GM19455 (cell line): ENCODE results near the gene PIK3R1.

ENCODE experiments used
- ATAC-seq: cut with Tn5 transposase; IDR thresholded peaks from one replicate; pipeline ENCODE4 v1.9.1; 2021; ENCODE audit not compliant: unreplicated experiment

PIK3R1 gene

GRCh38 chr5:68215208-68215897, at the start of gene PIK3R1:
Gene PIK3R1 (plus strand): TSS chr5:68215756. CDS start chr5:68226676, 10,920 bp downstream.
- peak; percentile 81 for ATAC-seq

GRCh38 chr5:68167195-68167651, 48.3 kb upstream of the PIK3R1 start:
- ATAC-seq, result no peak

- no peak for ATAC-seq
These were observed 45.7 kb upstream of the PIK3R1 start for GRCh38 chr5:68169903-68170302.

GRCh38 chr5:68170826-68171558, 44.6 kb upstream of the PIK3R1 start:
- ATAC-seq, result no peak

- ATAC-seq, result no peak
These were observed 43.2 kb upstream of the PIK3R1 start for GRCh38 chr5:68172314-68172713.

- ATAC-seq, result no peak
These were observed 42.5 kb upstream of the PIK3R1 start for GRCh38 chr5:68173007-68173406.

- no peak for ATAC-seq
These were observed 39.3 kb upstream of the PIK3R1 start for GRCh38 chr5:68176253-68176652.

GRCh38 chr5:68176802-68177479, 38.6 kb upstream of the PIK3R1 start:
- no peak for ATAC-seq

GRCh38 chr5:68177676-68178075, 37.9 kb upstream of the PIK3R1 start:
- ATAC-seq, result no peak

GRCh38 chr5:68178579-68178978, 37.0 kb upstream of the PIK3R1 start:
- ATAC-seq, result no peak

GRCh38 chr5:68180121-68181038, 35.2 kb upstream of the PIK3R1 start:
- no peak for ATAC-seq

- no peak for ATAC-seq
These were observed 34.4 kb upstream of the PIK3R1 start for GRCh38 chr5:68181039-68181599.

- no peak for ATAC-seq
These were observed 33.5 kb upstream of the PIK3R1 start for GRCh38 chr5:68182094-68182493.

- no peak for ATAC-seq
These were observed 33.0 kb upstream of the PIK3R1 start for GRCh38 chr5:68182534-68182933.

- no peak for ATAC-seq
These were observed 28.1 kb upstream of the PIK3R1 start for GRCh38 chr5:68187268-68188055.

- ATAC-seq, result no peak
These were observed 26.4 kb upstream of the PIK3R1 start for GRCh38 chr5:68189171-68189570.

- ATAC-seq, result no peak
These were observed 25.9 kb upstream of the PIK3R1 start for GRCh38 chr5:68189613-68190012.

- no peak for ATAC-seq
These were observed 24.9 kb upstream of the PIK3R1 start for GRCh38 chr5:68190619-68191018.

GRCh38 chr5:68191083-68191791, 24.3 kb upstream of the PIK3R1 start:
- ATAC-seq, result no peak
